ENCODE measurements around the gene ZBTB40. TPM values are rescaled to one million over a fixed set of nuclear protein-coding genes. Genes with fewer than 3 reads are reported as not detected.

Gene ZBTB40
- total RNA-seq, 1 donor from 2014 or later: 14.9 TPM

DNA sequence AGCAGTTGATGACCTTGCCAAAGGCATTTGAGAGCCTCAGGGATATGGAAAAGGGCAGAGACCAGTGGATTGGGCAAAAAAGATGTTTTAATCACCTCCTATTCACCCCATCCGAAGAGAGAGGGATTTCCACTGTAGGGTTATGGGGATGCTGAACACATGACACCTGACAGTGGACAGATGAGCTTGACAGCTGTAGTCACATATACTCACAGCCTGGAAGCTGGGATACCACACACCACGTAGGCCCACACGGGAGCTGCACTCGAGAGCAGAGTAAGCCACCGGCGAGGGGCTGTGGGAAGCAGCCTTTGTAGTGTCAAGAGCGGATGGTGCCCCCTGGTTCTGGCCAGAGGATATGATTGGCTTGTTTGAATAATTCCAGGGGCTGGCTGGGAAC, 20.0 kb downstream of the ZBTB40 start:
- H3K27me3 ChIP-seq: no peaks in the 10 kb centered on the region
- no peak overlapping the region for H3K27ac Mint-ChIP-seq
- no peak overlapping the region for H3K4me3 Mint-ChIP-seq
- no peaks in the 10 kb centered on the region for H3K4me1 ChIP-seq
- H3K27me3 Mint-ChIP-seq (ENCODE audit: insufficient read depth, low read depth): no peaks in the 10 kb centered on the region
- no peaks in the 10 kb centered on the region for H3K9me3 Mint-ChIP-seq
- H3K4me3 ChIP-seq: no peak overlapping the region
- no peaks in the 10 kb centered on the region for H3F3A ChIP-seq (ENCODE audit: low read depth)
- no peaks in the 10 kb centered on the region for H3K9me3 ChIP-seq (ENCODE audit: low read depth)
- no peak overlapping the region for H3K9ac ChIP-seq
- H3K27ac ChIP-seq: no peak overlapping the region
- H2AFZ ChIP-seq (replicated peaks): no peak overlapping the region
- H3K79me2 ChIP-seq (ENCODE audit: low read depth): peaks cover 17% of the 10 kb centered on the region
- TF ChIP-seq EZH2 (IDR thresholded peaks at IDR 0.05) (no peak), EZH2phosphoT487 (IDR thresholded peaks at IDR 0.05) (no peak)
- TF ChIP-seq, protein P1, sequence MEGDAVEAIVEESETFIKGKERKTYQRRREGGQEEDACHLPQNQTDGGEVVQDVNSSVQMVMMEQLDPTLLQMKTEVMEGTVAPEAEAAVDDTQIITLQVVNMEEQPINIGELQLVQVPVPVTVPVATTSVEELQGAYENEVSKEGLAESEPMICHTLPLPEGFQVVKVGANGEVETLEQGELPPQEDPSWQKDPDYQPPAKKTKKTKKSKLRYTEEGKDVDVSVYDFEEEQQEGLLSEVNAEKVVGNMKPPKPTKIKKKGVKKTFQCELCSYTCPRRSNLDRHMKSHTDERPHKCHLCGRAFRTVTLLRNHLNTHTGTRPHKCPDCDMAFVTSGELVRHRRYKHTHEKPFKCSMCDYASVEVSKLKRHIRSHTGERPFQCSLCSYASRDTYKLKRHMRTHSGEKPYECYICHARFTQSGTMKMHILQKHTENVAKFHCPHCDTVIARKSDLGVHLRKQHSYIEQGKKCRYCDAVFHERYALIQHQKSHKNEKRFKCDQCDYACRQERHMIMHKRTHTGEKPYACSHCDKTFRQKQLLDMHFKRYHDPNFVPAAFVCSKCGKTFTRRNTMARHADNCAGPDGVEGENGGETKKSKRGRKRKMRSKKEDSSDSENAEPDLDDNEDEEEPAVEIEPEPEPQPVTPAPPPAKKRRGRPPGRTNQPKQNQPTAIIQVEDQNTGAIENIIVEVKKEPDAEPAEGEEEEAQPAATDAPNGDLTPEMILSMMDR (IDR thresholded peaks at IDR 0.05): no peak
- H3K4me1 Mint-ChIP-seq: peaks cover 10% of the 10 kb centered on the region
- no peak overlapping the region for H3K4me2 ChIP-seq
- peaks cover 11% of the 10 kb centered on the region for H4K20me1 ChIP-seq (ENCODE audit: low read depth)
- no peaks in the 10 kb centered on the region for H3K36me3 ChIP-seq
- DNase-seq (ENCODE audit: low spot score): no peak
- no peaks in the 10 kb centered on the region for H3K36me3 Mint-ChIP-seq

DNA sequence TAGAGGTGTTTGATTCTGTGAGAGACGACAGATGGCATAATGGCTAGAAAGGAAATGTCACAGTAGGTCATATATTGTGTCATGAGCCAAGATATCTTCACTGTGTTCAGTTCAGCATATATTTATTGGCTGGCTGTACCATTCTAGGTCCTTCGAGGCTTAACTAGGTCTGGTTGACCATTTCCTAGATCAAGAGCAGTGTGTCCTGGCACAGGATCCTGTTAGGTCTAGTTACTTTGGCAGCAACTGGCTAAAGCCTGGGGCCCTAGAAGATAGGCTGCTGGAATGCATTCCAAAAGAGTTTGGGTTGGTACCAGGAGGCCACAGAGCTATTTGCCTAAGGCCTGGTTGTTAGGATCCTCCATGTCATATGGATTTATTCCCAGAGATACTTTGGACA, 20.9 kb downstream of the ZBTB40 start:
- H3K36me3 Mint-ChIP-seq: no peaks in the 10 kb centered on the region
- H3K4me3 Mint-ChIP-seq: no peak overlapping the region
- no peaks in the 10 kb centered on the region for H3K27me3 Mint-ChIP-seq (ENCODE audit: insufficient read depth, low read depth)
- no peak overlapping the region for H3K27ac Mint-ChIP-seq
- peaks cover 10% of the 10 kb centered on the region for H3K4me1 Mint-ChIP-seq
- no peak for TF ChIP-seq EZH2 (IDR thresholded peaks at IDR 0.05)
- TF ChIP-seq, protein P1 (IDR thresholded peaks at IDR 0.05): no peak
- TF ChIP-seq EZH2phosphoT487 (IDR thresholded peaks at IDR 0.05): no peak
- no peaks in the 10 kb centered on the region for H3K27me3 ChIP-seq
- H2AFZ ChIP-seq (replicated peaks): no peak overlapping the region
- H3K9me3 ChIP-seq (ENCODE audit: low read depth): no peaks in the 10 kb centered on the region
- H3K9ac ChIP-seq: no peak overlapping the region
- H3K36me3 ChIP-seq: no peaks in the 10 kb centered on the region
- no peak for DNase-seq (ENCODE audit: low spot score)
- no peaks in the 10 kb centered on the region for H3F3A ChIP-seq (ENCODE audit: low read depth)
- H3K9me3 Mint-ChIP-seq: no peaks in the 10 kb centered on the region
- H3K4me3 ChIP-seq: no peak overlapping the region
- no peak overlapping the region for H3K27ac ChIP-seq
- no peaks in the 10 kb centered on the region for H3K4me1 ChIP-seq
- no peak overlapping the region for H3K4me2 ChIP-seq
- H4K20me1 ChIP-seq (ENCODE audit: low read depth): peaks cover 11% of the 10 kb centered on the region
- peaks cover 17% of the 10 kb centered on the region for H3K79me2 ChIP-seq (ENCODE audit: low read depth)

DNA sequence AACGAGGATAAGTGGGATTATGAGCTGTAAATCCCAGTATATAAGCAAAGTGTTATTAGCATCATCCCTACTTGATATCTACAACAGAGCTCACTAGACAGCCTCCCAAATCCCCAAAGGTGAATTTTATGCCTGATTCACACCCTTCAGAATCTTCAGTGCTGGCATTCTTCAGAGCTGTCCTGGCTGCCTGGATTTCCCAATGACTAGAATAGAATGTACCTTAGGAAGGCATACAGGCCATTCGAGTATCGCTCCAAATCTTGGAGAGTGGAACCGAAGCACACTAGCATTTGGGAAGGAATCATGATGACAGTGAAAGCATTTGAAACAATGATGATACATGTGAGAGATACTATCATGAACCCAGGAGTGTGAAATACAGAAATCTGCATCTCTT, 22.3 kb downstream of the ZBTB40 start:
- Histone ChIP-seq H3K4me3 (no peak overlapping the region), H4K20me1 (ENCODE audit: low read depth) (peaks cover 9% of the 10 kb centered on the region), H3K27ac (no peak overlapping the region), H3K79me2 (ENCODE audit: low read depth) (peaks cover 21% of the 10 kb centered on the region), H2AFZ (replicated peaks) (no peak overlapping the region), H3K9me3 (ENCODE audit: low read depth) (no peaks in the 10 kb centered on the region), H3K4me2 (no peak overlapping the region), H3K9ac (no peak overlapping the region), H3K36me3 (peaks cover 2% of the 10 kb centered on the region), H3K27me3 (no peaks in the 10 kb centered on the region), H3K4me1 (no peaks in the 10 kb centered on the region), H3F3A (ENCODE audit: low read depth) (no peaks in the 10 kb centered on the region)
- H3K4me1 Mint-ChIP-seq: peaks cover 10% of the 10 kb centered on the region
- H3K9me3 Mint-ChIP-seq: no peaks in the 10 kb centered on the region
- H3K36me3 Mint-ChIP-seq: no peaks in the 10 kb centered on the region
- TF ChIP-seq, protein P1 (IDR thresholded peaks at IDR 0.05): no peak
- TF ChIP-seq EZH2 (IDR thresholded peaks at IDR 0.05) (no peak), EZH2phosphoT487 (IDR thresholded peaks at IDR 0.05) (no peak)
- H3K27me3 Mint-ChIP-seq (ENCODE audit: insufficient read depth, low read depth): no peaks in the 10 kb centered on the region
- H3K4me3 Mint-ChIP-seq: no peak overlapping the region
- no peak for DNase-seq (ENCODE audit: low spot score)
- no peak overlapping the region for H3K27ac Mint-ChIP-seq

Data from neural progenitor cell (in vitro differentiated cells).